ENCODE data around the gene LMF2.

Gene LMF2

GRCh38 chr22:50460938-50461337, 46.6 kb downstream of the LMF2 start:
- no peak for DNase-seq

GRCh38 chr22:50459496-50460140, 47.9 kb downstream of the LMF2 start:
- no peak for DNase-seq

DNA sequence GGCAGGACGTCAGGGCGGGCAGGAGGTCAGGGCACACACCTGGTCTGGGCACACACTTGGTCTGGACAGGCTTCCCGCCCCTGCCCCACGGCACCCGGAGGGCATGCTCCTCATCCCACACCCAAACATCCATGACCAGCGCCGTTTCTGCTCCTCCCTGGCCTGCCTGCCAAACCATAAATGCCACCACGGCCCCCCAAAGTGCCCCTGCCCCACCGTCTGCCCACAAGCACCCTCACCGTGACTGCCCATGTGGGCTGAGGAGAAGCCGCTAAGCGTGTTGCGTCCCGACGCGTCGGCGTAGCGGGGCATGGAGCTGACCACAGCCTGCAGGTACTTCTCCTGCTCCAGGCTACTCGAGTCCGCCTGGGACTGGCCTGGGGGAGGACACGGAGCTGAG, 48.5 kb downstream of the LMF2 start:
- DNase-seq, result no peak

GRCh38 chr22:50456466-50457234, 50.9 kb downstream of the LMF2 start:
- DNase-seq, result no peak

DNA sequence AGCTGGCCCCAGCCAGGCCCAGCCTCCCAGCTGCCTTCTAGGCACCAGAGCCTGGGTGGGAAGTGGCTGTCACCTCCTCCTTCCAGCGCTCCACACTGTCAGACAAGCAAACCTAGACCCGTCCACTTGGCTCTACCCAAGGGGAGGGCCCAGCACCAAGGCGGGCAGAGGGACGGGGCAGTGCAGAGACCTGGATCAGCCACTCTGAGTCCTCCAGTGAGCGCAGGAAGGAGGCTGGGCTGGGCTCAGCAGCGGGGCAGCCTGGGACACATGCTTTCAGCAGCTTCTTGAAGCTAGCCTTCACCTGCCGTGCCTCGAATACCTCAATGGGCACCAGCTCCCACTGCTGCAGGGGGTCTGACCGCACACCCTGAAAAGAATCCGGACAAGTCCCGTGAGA, 51.5 kb downstream of the LMF2 start:
- no peak for DNase-seq

DNA sequence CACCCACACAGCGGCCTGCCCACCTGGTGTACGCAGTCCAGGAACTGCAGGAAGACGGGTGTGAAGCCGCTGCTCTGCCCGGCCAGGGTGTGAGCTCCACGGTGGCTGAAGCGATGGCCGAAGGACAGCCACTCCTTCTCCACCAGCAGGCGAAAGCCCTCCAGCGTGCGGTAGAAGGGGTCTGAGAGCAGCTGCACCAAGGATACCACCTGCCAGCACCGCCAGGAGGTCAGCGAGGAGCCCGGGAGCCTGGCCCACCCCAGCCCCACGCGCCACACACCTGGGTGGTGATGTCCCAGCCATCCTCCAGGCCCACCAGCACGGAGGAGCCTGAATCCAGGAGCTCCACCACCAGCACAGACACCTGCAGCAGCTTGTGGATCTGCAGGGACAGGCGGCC, 52.3 kb downstream of the LMF2 start:
- no peak for DNase-seq

DNA sequence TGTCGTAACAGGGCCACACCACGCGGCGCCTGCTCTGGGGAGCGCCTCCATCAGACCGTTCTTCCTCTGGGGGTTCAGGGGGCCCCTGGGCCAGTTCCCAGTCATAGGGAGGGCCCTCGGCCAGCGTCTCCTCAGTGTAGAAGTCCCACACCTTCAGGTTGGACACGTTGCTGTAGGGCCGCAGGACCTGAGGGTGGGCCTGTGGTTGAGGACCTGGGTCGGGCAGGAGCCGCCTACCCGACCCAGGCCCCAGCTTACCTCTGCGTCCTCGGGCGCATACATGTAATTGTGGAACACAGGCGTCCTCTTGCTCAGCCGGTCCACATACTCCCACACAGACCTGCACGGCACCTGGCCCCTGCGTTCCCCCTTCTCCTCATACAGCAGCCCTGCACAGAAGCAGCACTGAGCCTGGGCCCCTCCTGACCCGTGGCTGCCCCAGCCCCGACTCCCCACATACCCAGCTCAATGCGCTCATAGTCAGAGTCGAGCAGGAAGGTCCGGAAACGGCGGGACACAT, 52.9 kb downstream of the LMF2 start:
- DNase-seq, result no peak

All from NCI-H146 (cell line).